ENCODE measurements around the gene ELOVL3. TPM values are rescaled to one million over a fixed set of nuclear protein-coding genes. Genes with fewer than 3 reads are reported as not detected.
A peak's percentile ranks its signal among the peaks of the same experiment; 100 is the strongest.

ELOVL3 gene
- total RNA-seq, 1 experiment from 2014 or later: not detected

DNA sequence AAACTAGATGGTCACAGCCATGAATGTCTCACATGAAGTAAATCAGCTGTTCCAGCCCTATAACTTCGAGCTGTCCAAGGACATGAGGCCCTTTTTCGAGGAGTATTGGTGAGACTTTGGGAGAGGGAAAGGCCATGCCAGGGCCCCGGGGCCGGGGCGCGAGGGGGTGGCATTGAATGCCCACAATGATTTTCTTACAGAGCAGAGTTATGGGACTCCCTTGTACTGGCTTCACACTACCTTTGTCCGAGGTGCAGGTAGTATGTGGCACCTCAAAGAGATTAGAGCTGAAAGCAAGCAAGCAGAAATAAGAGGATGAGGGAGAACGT is 407 bp downstream of the ELOVL3 start:
- no peak for DNase-seq (ENCODE audit: low spot score)

- DNase-seq (ENCODE audit: low spot score): peak; percentile 66
Measured at GRCh38 chr10:102227050-102227449, 951 bp downstream of the ELOVL3 start.

DNA sequence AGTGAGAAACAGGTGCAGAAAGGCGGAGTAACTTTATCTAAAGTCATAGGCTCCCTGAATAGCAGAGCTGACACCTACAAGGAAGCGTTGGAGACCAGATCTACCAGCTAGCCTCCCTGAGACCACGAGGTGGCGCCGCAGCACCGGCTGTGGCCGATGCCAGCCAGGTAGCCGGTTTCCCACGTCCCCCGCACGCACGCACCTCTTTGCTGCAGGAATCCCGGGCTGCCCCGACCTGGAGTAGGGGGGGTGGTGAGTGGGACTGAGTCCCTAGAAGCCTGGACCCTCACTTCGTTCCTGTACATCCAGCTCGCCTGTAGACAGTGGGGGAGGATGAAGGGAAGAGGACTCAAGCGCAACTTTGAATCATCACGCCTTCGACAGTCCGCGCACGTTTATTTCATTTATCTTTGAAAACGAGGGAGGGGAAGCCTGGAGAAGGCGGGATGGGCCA is 3.7 kb downstream of the ELOVL3 start:
- DNase-seq (ENCODE audit: low spot score): peak; percentile 78

- peak; percentile 57 for DNase-seq (ENCODE audit: low spot score)
Measured at GRCh38 chr10:102230264-102230860, 4.3 kb downstream of the ELOVL3 start.

- no peak for DNase-seq (ENCODE audit: low spot score)
Measured at GRCh38 chr10:102230861-102231356, 4.8 kb downstream of the ELOVL3 start.

DNA sequence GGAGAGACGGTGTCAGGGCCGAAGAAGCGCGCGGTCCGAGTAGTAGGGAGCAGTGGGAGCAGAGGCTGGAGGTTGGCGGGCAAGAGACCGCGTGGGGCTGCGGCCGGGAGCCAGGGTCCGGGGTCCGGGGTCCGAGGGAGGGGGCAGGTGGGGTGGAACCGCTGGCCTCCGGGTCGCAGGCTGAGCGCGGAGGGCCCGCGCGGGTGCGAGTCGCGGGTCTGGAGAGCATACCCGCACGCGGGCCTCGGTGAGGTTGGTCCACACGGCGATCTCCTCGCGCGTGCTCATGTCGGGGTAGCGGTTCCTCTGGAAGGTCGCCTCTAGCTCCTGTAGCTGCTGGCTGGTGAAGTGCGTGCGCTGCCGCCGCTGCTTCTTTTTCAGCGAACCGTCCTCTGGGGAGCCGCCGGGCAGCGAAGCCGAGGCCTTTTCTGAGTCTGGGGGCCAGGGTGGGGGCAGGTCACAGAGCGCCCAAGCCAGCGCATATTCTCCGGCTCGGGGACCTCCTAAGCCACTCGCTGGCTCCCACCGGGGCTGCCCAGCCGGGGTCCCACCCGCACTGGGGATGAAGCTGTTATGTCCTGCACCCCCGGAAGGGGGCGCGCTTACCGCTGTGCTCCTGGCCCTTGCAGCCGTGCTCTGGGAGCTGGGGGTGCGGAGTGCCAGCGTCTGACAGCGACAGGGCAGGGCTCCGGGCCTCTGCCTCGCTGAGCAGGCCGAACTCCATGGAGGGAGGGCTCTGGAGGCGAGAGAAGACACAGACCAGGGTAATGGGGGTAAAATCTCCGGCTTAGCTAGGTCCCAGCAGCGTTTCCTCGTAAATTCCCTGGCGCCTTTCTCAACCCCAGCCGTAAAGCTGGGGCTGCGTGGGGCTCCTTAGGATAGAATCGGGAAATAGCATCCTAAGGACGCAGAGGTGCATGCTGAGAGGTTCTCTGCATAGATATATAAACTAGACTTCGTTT is 5.5 kb downstream of the ELOVL3 start:
- no peak for DNase-seq (ENCODE audit: low spot score)

- no peak for DNase-seq (ENCODE audit: low spot score)
Measured at GRCh38 chr10:102233997-102234396, 7.9 kb downstream of the ELOVL3 start.

- DNase-seq (ENCODE audit: low spot score): no peak
Measured at GRCh38 chr10:102234888-102235597, 8.9 kb downstream of the ELOVL3 start.

DNA sequence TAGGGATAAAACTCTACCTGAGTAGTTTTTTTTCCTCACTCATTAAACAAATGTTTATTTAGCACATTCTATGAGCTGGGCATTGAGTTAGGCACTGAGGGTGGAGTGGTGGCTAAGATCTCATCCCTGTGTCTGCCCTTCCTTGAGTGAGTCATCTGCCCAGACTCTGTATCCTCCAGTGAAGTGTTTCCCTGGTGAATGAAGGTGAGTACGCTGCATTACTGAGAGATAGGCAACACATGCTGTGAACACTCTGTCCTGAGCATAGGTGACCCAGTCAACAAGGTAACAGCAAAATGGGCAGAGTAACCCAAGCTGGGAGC is 9.5 kb downstream of the ELOVL3 start:
- DNase-seq (ENCODE audit: low spot score): no peak

- DNase-seq (ENCODE audit: low spot score): no peak
Measured at GRCh38 chr10:102236006-102236405, 9.9 kb downstream of the ELOVL3 start.

- DNase-seq (ENCODE audit: low spot score): no peak
Measured at GRCh38 chr10:102237711-102238252, 11.7 kb downstream of the ELOVL3 start.

GRCh38 chr10:102240467-102241031 is 14.4 kb downstream of the ELOVL3 start:
- DNase-seq (ENCODE audit: low spot score): no peak

- DNase-seq (ENCODE audit: low spot score): no peak
Measured at GRCh38 chr10:102241032-102241443, 14.9 kb downstream of the ELOVL3 start.

- peak; percentile 61 for DNase-seq (ENCODE audit: low spot score)
Measured at GRCh38 chr10:102241444-102242117, 15.5 kb downstream of the ELOVL3 start, which contains the start of gene PITX3. TSS of gene PITX3 (minus strand) at chr10:102241512. CDS start at chr10:102232080, 9,432 bp downstream.

DNA sequence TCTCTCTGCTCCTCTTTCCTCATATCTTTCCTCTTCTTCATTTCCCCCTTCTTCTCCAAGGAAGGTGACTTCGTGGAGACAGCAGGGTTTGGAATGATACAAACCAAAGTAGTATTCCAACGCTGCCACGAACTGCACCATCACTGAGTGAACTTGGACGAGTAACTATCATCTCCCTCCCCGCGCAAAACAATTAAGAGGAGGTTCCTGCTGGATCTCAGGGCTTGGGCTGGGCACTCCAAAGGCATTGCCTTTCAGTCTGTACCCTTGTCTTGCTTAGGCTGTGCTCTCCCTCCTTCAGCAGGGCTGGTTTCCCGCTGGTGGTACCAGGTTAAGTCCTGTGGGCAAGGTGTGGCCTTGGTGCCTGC is 16.0 kb downstream of the ELOVL3 start:
- DNase-seq (ENCODE audit: low spot score): no peak

GRCh38 chr10:102243309-102243708 is 17.2 kb downstream of the ELOVL3 start:
- DNase-seq (ENCODE audit: low spot score): no peak

DNA sequence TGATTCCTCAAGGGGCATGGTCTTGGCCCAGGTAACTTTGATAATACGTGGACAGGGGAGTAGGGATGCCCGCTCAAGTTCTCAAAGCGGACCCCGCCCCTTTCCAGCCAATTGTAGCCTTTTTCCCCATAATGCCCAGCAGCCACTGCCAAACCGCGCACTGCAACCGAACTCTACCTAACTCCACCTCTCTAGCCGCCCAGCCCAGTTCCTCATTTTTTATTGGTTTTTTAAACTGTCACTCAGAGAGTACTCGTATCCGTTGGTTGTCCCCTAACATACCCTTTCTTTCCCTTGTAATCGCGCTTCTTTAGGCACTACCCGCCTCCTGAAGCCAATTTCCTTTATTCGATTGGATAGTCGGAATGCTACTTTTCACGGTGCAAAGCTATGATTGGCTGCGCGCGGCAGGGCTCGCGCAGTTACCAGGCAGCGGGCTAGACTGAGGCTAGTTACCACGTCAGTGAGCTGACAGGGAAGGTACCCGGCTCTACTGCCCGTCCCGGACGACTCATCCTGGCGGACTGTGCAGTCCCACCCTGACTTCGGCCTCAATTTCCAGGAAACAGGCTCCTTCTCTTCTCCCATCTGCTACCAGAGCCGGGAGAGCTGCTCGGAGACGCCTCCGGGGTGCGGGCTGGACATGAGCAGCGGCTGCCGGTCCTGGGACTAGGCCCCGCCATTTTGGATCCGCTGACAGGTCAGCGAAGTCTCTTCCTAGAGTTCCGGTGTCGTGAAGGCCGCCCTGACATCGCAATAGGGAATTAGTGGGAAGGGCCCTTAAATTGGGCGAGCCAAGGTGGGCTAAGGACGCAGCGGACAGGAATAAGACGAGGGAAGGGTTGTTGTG is 19.2 kb downstream of the ELOVL3 start, which contains the start of gene GBF1:
Gene GBF1, plus strand, starts transcription at position 451 of the 850 bp plus-strand sequence. CDS start 13,407 bp downstream, outside the sequence.
- DNase-seq (ENCODE audit: low spot score): peak; percentile 99

DNA sequence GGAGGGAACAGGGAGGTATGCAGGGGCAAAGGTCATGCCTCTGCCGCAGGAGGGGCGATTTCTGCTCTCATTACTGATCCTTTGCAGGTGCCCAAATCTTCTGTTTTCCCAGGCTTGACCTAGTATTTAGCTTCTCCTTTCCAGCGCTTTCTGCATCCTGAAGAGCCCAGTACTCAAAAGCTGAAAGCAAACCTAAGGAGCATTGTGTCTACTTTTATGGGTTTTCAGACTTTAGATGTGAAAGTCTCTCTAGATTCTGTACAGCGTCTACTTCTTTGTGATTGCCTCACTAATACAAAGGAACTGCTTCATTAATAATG is 19.8 kb downstream of the ELOVL3 start:
- no peak for DNase-seq (ENCODE audit: low spot score)

GRCh38 chr10:102246261-102246660 is 20.2 kb downstream of the ELOVL3 start:
- no peak for DNase-seq (ENCODE audit: low spot score)

DNA sequence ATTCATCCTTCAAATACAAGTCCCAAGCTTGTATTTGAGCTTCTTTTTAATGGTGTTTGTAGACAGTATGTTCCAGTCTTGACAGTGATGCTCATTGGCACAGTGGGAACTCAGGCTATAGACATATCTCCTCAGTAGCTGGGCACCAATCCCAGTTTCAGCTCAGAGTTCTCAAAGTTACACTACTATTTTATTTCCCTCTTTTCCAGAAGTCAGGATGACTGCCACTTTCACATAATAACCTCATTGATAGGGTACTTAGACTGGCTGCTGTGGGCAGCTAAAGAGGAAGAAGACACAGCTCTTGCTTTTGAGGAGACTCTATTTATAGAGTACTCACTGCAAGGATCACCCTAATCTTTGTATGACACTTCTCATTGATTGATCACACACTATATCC is 21.6 kb downstream of the ELOVL3 start:
- DNase-seq (ENCODE audit: low spot score): no peak
